Measurements from ENCODE around the gene RGR. TPM values are rescaled to one million over a fixed set of nuclear protein-coding genes. Genes with fewer than 3 reads are reported as not detected.
"Not testable (repeated sequence)": the region's sequence is repeated elsewhere in the genome, so short reads cannot be mapped to it uniquely, and the experiment has no call there.

The RGR gene
- total and polyA plus RNA-seq, 2 experiments from 2014 or later = not detected

DNA sequence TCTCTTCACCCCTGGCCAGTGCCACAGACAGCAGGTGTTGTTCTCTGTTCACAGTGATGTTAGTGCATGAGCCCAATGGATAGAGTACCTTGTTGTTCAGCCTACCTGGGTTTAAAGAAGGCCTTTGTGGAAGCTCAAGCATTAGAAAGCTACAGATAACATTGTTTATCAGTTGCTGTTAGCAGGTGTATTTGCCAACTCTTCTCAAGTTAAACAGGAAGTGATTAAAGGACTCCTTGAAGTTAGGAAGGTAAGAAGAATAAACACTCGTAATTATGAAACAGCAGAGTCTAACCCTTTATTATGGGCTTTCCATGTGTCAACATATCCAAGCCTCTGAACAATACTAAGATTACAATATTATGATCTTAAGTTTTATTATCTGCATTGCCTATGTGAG lies 25.9 kb downstream of the RGR start (continued):
- TF ChIP-seq, protein P1, sequence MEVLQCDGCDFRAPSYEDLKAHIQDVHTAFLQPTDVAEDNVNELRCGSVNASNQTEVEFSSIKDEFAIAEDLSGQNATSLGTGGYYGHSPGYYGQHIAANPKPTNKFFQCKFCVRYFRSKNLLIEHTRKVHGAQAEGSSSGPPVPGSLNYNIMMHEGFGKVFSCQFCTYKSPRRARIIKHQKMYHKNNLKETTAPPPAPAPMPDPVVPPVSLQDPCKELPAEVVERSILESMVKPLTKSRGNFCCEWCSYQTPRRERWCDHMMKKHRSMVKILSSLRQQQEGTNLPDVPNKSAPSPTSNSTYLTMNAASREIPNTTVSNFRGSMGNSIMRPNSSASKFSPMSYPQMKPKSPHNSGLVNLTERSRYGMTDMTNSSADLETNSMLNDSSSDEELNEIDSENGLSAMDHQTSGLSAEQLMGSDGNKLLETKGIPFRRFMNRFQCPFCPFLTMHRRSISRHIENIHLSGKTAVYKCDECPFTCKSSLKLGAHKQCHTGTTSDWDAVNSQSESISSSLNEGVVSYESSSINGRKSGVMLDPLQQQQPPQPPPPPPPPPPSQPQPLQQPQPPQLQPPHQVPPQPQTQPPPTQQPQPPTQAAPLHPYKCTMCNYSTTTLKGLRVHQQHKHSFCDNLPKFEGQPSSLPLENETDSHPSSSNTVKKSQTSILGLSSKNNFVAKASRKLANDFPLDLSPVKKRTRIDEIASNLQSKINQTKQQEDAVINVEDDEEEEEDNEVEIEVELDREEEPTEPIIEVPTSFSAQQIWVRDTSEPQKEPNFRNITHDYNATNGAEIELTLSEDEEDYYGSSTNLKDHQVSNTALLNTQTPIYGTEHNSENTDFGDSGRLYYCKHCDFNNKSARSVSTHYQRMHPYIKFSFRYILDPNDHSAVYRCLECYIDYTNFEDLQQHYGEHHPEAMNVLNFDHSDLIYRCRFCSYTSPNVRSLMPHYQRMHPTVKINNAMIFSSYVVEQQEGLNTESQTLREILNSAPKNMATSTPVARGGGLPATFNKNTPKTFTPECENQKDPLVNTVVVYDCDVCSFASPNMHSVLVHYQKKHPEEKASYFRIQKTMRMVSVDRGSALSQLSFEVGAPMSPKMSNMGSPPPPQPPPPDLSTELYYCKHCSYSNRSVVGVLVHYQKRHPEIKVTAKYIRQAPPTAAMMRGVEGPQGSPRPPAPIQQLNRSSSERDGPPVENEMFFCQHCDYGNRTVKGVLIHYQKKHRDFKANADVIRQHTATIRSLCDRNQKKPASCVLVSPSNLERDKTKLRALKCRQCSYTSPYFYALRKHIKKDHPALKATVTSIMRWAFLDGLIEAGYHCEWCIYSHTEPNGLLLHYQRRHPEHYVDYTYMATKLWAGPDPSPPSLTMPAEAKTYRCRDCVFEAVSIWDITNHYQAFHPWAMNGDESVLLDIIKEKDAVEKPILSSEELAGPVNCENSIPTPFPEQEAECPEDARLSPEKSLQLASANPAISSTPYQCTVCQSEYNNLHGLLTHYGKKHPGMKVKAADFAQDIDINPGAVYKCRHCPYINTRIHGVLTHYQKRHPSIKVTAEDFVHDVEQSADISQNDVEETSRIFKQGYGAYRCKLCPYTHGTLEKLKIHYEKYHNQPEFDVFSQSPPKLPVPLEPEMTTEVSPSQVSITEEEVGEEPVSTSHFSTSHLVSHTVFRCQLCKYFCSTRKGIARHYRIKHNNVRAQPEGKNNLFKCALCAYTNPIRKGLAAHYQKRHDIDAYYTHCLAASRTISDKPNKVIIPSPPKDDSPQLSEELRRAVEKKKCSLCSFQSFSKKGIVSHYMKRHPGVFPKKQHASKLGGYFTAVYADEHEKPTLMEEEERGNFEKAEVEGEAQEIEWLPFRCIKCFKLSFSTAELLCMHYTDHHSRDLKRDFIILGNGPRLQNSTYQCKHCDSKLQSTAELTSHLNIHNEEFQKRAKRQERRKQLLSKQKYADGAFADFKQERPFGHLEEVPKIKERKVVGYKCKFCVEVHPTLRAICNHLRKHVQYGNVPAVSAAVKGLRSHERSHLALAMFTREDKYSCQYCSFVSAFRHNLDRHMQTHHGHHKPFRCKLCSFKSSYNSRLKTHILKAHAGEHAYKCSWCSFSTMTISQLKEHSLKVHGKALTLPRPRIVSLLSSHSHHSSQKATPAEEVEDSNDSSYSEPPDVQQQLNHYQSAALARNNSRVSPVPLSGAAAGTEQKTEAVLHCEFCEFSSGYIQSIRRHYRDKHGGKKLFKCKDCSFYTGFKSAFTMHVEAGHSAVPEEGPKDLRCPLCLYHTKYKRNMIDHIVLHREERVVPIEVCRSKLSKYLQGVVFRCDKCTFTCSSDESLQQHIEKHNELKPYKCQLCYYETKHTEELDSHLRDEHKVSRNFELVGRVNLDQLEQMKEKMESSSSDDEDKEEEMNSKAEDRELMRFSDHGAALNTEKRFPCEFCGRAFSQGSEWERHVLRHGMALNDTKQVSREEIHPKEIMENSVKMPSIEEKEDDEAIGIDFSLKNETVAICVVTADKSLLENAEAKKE (CRISPR knock-in tag; IDR thresholded peaks at IDR 0.05) = no peak
- TF ChIP-seq, protein P2, sequence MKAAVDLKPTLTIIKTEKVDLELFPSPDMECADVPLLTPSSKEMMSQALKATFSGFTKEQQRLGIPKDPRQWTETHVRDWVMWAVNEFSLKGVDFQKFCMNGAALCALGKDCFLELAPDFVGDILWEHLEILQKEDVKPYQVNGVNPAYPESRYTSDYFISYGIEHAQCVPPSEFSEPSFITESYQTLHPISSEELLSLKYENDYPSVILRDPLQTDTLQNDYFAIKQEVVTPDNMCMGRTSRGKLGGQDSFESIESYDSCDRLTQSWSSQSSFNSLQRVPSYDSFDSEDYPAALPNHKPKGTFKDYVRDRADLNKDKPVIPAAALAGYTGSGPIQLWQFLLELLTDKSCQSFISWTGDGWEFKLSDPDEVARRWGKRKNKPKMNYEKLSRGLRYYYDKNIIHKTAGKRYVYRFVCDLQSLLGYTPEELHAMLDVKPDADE (IDR thresholded peaks at IDR 0.05) = no peak
- no peak for TF ChIP-seq ZNF114 (CRISPR knock-in tag; IDR thresholded peaks at IDR 0.05)
- TF ChIP-seq POLR2AphosphoS5 (IDR thresholded peaks at IDR 0.05; ENCODE audit: low read depth) = no peak
- TF ChIP-seq ZNF331 (CRISPR knock-in tag; IDR thresholded peaks at IDR 0.05; ENCODE audit: low read depth) = no peak
- no peak for TF ChIP-seq CREB1 (CRISPR knock-in tag; IDR thresholded peaks at IDR 0.05; ENCODE audit: low read depth)
- no peak for TF ChIP-seq EZH2 (IDR thresholded peaks at IDR 0.05; ENCODE audit: low read depth, unreplicated experiment)
- no peak for TF ChIP-seq JUNB (IDR thresholded peaks at IDR 0.05; ENCODE audit: unreplicated experiment)
- TF ChIP-seq NANOG (IDR thresholded peaks at IDR 0.05; ENCODE audit: borderline replicate concordance) = no peak

DNA sequence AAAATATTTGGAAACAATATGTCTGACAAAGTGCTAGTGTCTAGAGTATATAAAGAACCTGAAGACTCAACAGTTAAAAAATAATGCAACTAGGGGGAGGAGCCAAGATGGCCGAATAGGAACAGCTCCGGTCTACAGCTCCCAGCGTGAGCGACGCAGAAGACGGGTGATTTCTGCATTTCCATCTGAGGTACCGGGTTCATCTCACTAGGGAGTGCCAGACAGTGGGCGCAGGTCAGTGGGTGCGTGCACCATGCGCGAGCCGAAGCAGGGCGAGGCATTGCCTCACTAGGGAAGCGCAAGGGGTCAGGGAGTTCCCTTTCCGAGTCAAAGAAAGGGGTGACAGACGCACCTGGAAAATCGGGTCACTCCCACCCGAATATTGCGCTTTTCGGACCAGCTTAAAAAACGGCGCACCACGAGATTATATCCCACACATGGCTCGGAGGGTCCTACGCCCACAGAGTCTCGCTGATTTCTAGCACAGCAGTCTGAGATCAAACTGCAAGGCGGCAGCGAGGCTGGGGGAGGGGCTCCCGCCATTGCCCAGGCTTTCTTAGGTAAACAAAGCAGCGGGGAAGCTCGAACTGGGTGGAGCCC lies 35.1 kb downstream of the RGR start:
- not testable (repeated sequence) for H3K79me2 ChIP-seq (replicated peaks; ENCODE audit: insufficient read depth); H3K27me3 Mint-ChIP-seq (ENCODE audit: insufficient read depth, low read depth, poor library complexity); H3F3A ChIP-seq (replicated peaks; ENCODE audit: low read depth); H4K20me1 ChIP-seq (replicated peaks; ENCODE audit: insufficient read depth); H3K27ac Mint-ChIP-seq; H3K36me3 Mint-ChIP-seq (ENCODE audit: low read depth); H3K4me1 ChIP-seq (ENCODE audit: insufficient read depth); H3K36me3 ChIP-seq (ENCODE audit: insufficient read depth); H3K4me1 Mint-ChIP-seq; H3K27me3 ChIP-seq (ENCODE audit: insufficient read depth); H3K27ac ChIP-seq (ENCODE audit: low read depth); ATAC-seq; H2AFZ ChIP-seq; DNase-seq (ENCODE audit: low spot score); H3K9me2 ChIP-seq (ENCODE audit: insufficient read depth)
- Mint-ChIP-seq H3K4me3 (peak overlapping the region; percentile 67), H3K9me3 (peaks cover 15% of the 10 kb centered on the region)
- H3K4me3 ChIP-seq = peak overlapping the region; percentile 50
- peak overlapping the region; percentile 59 for H3K4me2 ChIP-seq
